Measurements from ENCODE around the gene ZNF334. TPM values are rescaled to one million over a fixed set of nuclear protein-coding genes. Genes with fewer than 3 reads are reported as not detected.
A peak's percentile ranks its signal among the peaks of the same experiment; 100 is the strongest.

Gene ZNF334
- polyA plus RNA-seq (2013, experiment 1 of 2; ENCODE audit: insufficient read length): 4.5 TPM
- polyA plus RNA-seq (2013, experiment 2 of 2; ENCODE audit: insufficient read length): 4.0 TPM

GRCh38 chr20:46512943-46513844, at the start of gene ZNF334:
Gene ZNF334 (minus strand): TSS chr20:46513559. CDS start chr20:46512102, 1,457 bp downstream.
- DNase-seq: peak; percentile 64

DNA sequence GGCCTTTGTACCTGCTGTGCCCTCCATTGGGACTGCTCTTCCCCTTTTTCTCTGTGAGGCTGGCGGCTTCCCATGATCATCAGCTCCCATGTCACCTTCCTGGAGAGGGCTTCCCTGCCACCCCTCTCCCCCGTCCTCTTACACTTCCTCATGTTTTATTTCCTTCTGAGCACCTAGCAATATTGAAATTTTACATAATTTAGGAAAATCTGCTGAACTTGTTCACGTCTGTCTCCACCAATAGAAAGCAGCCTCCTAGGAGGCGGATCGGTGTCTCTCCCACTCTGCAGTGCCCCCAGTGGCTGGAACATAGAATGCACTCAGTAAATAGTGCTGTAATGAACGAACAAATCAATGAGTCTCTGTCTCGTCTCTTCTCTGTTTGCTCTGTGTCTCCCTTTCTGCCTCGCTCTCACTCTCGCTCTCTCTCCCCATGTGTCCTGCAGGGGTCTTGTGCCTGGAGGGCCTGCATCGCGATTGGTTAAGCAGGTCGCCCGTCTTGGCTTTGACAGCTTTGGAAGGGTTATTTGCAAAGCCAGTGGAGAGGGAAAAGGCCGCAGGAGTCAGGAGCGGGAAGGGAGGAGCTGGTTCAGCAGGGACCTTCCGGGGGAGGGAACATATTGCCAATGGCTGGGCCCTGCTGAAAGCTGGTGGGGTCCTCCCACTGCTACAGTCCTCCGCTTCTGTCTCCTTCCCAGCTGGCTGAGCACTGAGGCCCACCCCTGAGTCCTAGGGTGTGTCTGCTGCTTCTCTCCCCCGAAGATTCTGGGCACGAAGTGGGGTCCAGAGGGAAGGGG, 49.2 kb upstream of the ZNF334 start:
- peak; percentile 52 for DNase-seq

- DNase-seq: no peak
Observed at GRCh38 chr20:46562009-46562372, 48.6 kb upstream of the ZNF334 start.

DNA sequence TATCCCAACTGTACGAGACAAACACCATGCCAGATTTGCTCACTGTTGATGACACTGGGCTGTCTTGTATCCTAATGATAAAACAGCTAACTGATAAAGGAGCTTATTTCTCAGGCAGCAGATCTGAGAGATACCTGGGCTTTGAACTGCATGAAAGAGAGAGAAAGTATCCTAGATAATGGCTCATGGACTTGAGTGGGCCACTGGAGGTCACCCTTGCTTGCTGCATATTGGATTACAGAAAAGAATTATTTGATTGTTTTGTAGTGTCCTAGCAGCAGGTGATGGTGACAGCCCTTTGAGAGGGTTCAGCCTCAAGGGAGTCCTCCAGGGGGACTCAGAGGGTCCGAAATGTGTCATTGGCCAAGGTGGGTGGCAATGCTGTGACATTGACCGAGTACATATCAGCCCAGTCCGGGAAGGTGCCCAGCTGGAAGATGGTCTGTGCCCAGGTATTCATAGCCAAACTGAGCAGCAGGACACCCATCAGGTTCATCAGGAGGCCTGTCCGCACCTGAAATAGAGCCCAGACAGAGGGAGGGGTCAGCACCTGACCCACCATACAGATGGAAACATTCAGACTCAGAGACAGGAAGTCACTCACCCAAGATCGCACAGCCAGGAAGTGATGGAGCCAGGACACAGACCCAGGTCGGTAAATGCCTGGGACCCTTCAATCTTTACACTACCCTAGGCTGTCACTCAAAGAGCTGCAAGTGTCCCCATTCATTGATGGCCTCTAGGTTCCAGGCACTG, 46.5 kb upstream of the ZNF334 start:
- no peak for DNase-seq

DNA sequence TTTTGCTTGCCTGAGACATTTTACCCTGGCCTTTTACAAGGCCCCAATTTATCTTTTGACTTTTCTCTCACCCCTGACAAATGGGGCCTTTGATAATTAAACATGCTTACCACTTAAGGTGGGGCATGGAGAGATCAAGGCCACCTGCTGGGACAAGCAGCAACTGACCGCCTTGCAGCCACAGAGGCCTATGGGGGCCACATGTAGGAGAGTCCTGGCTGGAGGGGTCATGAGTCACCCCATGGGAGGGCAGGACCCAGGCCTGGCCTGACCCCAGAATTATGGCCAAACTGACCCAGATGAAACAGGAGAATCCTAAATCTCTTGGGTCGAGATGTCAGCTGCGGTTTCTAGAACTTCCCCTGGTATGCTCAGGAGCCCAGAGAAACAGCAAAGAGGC, 45.6 kb upstream of the ZNF334 start:
- no peak for DNase-seq

DNA sequence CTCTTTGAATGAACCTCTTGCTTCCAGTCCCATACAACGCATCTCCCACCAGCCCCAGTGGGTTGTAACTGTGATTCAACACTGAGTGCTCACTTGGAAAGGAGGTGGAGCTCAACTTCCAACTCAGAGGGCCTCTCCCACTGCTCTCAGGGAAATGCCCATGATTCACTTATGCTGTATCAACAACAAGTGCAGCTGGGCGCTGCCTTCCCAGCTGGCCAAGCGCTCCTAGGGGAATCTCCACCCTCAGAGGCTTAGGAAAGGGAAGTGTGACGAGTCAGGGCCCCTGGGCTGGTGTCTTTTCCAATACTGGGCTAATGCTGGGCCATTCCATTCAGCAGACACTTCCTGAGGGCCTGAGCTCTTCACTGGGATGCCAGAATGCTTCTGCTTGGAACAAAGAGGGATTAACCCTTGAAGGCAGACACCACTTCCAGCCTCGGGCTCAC, 45.2 kb upstream of the ZNF334 start:
- peak; percentile 61 for DNase-seq

GRCh38 chr20:46557231-46557956, 44.0 kb upstream of the ZNF334 start:
- DNase-seq: peak; percentile 7

DNA sequence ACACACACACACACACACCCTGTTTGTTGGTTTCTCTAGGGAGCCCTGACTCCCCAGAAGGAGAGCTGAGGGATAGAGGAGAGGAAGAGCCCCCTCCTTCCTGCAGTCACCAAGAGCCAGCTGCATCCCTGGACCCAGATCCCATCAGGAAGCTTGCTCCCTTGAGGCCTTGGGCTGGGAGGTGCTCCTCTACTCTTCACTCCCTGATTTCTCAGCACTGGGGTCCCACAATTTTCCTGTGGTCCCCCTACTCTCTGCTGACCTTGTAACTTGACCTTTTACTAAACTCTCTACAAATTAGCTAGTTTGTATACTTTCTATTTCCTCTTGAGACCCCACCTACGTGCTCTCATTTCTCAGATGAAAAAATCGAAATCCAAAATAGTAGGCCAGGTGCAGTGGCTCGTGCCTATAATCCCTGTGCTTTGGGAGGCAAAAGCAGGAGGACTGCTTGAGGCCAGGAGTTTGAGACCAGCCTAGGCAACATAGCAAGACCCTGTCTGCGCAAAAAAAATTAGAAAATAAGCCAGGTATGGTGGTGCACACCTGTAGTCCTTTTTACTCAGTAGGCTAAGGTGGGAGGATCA, 42.1 kb upstream of the ZNF334 start:
- no peak for DNase-seq

- no peak for DNase-seq
Observed at GRCh38 chr20:46554828-46555227, 41.5 kb upstream of the ZNF334 start.

- no peak for DNase-seq
Observed at GRCh38 chr20:46553926-46554325, 40.6 kb upstream of the ZNF334 start.

DNA sequence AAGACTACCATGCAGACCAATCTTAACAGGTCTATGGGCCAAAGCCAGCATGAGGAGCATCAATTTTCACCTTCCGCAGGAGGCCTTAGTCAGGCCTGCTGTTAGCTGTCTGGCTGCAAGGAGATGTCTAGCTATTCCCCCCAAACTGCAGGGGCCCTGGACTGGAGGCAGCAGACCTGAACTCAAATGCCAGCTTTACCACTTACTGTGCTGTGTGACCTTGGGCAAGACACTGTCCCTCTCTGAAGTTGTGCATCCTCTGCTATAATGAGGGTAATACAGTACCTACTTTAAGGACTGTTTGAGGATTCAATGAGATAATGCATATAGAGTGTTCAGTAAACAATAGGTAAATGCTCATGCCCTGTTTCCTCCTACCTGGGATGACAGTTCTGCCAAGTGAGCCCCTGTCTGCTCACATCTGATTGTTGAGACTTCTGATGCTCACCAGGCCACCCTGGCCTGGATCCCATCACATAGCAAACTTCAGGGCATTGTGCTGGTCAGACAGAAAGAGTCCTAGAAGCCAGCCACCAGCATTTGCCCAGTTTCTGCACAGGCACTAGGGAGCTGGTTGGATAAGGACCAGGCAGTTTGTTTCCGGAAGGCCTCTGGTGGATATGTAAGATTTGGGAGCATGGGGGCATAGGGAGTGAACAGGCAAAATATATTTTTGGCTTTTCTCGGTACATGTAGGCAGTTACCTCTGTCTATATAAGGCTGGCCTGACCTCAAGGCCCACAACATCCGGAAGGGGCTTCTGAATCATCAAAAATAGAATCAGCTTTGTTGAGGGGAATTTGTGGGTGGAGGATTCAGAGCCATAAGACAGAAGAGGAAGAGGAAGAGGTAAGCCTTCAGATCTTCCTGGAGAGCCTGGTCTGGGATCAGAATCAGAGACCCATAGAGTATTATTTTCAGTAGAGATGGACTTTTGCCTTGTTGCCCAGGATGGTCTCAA, 39.4 kb upstream of the ZNF334 start:
- DNase-seq: no peak

- DNase-seq: no peak
Observed at GRCh38 chr20:46551522-46552381, 38.4 kb upstream of the ZNF334 start.

DNA sequence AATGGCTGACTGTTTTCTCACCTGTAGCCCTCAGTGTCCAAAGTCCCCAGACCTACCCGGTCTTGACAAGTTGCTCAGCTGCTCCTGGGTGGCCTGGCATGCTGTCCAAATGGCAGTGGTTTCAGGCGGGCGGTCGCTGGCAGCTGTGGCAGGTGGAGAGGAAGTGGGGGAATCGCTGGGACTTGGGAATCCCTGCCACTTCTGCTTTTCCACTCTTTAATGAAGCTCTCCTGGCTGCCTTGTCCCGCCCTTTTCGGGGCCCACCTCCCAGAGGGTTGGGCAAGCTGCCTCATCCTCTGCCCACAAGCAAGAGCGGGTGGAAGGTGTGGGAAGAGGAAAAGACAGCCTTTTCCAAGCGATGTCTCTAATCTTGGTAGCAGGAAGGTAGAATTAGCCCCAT, 37.1 kb upstream of the ZNF334 start, which contains the start of gene OCSTAMP:
TSS of gene OCSTAMP (minus strand) at position 194 of the 400 bp plus-strand sequence. CDS start at position 100, 94 bp downstream.
- DNase-seq: no peak

GRCh38 chr20:46549188-46549972, 36.0 kb upstream of the ZNF334 start:
- no peak for DNase-seq

GRCh38 chr20:46548688-46549087, 35.3 kb upstream of the ZNF334 start:
- no peak for DNase-seq

- no peak for DNase-seq
Observed at GRCh38 chr20:46547995-46548394, 34.6 kb upstream of the ZNF334 start.

DNA sequence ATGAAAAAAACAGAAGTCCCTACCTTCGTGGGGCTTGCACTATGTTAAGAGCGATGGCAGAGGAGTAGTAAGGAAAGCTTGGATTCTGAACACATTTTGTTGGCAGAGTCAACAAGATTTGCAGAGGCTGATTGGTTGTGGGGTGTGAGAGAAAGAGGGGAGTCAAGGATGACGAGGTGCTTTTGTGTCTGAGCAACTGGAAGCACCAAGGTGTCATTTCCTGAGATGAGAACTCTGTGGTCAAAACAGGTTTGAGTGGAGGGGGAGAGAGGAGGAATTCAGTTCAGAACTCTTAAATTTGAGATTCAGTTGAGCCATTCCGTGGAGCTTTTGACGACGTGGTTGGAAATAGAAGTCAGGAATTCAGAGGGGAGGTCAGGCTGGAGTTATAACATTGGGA, 33.6 kb upstream of the ZNF334 start:
- DNase-seq: no peak

DNA sequence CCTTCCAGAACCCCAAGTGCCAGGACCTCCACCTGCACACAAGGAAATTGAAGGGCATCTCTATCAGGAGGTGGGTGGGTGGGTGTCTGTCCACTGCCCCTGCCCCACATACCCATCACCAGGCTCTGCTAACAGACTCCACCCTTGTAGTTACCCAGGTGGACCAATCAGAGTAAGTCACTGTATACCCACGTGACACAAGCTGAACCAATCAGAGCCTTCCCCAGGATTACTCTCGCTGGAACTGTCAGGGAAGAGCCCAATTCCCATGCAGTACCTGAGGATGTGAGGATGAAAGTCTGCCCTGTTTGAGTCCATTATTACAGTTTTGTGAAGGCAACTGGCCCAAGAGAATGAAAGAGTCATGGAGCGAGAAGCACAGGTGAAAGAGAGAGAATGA, 32.9 kb upstream of the ZNF334 start:
- no peak for DNase-seq

- DNase-seq: no peak
Observed at GRCh38 chr20:46545827-46546138, 32.4 kb upstream of the ZNF334 start.
